IPS-NIHi11 (cell line): ENCODE results near the gene ZKSCAN2.

Experiments used
- DNase-seq: peaks from one replicate; pipeline ENCODE4 v3.0.0; 2012; ENCODE audit warnings: mixed read lengths, low spot score

The ZKSCAN2 gene

DNA sequence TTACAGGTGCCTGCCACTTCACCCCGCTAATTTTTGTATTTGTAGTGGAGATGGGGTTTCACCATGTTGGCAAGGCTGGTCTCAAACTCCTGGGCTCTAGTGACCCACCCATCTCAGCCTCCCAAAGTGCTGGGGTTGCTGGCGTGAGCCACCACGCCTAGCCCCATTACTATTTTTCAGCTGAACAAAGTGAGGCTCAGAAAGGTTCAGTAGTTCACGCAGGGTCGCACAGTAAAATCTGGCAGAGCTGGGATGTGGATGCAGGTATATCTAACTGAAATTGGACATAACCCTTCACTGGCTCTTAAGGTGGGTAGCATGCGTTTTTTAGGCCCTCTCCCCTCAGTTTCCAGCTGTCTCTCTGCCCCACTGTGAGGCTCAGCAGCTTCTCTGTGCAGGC, 33.7 kb downstream of the ZKSCAN2 start:
- no peak for DNase-seq

DNA sequence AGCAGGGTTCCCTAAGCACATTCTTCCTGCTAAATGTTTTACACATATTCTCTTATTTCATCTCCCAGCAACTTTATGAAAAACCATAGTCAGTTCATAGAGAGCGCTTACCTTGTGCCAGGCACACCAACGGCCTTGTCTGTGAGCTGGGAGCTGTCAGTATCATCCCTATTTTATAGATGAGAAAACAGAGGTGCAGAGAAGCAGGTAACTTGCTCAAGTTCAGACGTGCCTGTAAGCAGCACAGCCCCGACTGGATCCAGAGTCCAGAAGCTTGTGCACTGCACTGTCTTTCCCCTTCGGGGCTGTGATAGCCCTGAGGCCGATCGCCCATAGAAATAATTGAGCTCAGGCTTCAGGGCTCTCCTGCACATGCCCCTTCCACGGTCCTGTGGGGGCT, 34.7 kb downstream of the ZKSCAN2 start:
- DNase-seq: no peak

DNA sequence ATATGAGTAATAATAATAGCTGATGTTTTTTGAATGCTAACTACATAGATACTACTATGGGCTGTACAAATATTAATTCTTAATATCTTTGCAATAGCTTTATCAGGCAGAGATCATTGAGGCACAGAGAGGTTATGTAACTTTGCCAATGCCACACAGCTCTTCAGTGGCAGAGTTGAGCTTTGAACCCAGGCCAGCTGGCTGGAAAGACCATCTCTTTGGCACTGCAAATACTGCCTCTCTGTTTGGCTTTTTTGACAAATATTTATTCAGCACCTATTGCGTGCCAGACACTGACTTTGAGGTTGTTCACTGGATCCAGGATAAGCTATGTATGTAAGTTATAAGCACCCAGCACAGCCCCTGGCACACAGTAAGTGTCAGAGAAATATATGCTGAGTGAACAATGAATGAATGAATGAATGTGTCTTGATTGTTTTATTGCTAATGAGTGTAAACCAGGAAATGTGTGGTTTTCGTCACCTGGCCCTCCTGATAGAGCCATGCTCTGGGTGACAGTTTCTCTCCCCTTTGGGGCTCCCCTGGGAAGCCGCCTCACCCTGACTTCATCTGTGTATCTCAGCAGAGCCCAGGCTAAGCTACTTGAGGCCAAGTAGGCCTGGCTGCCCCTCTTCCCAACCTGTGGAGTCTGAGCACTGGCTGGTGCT, 38.4 kb downstream of the ZKSCAN2 start:
- DNase-seq: no peak

DNA sequence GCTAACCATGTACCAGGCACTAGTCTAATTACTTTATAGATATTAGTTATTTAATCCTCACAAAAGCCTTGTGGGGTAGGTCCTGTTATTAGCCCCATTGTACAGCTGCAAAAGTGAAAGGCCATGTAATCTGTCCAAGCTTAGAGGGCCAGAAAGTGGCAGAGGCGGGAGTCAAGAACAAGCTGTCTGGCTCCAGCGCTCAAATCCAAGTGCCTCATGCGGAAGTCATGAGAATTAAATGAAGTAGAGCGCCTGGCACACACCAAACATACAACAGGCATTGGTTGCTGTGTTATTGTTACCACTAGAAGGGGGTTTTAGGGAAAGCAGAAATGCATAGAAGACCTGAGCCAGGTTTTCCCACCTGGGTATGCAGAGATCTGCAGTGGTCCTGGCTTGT, 39.7 kb downstream of the ZKSCAN2 start:
- no peak for DNase-seq

DNA sequence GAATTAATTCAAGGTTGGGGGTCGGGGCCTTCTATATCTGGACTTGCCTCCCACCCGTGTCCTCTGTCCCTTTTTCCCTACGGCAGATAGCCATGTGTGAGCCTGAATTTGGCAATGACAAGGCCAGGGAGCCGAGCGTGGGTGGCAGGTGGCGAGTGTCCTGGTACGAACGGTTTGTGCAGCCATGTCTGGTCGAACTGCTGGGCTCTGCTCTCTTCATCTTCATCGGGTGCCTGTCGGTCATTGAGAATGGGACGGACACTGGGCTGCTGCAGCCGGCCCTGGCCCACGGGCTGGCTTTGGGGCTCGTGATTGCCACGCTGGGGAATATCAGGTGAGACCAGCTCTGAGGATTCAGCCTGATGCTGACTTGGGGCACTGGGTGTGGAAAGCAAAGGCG, 40.5 kb downstream of the ZKSCAN2 start:
- no peak for DNase-seq

DNA sequence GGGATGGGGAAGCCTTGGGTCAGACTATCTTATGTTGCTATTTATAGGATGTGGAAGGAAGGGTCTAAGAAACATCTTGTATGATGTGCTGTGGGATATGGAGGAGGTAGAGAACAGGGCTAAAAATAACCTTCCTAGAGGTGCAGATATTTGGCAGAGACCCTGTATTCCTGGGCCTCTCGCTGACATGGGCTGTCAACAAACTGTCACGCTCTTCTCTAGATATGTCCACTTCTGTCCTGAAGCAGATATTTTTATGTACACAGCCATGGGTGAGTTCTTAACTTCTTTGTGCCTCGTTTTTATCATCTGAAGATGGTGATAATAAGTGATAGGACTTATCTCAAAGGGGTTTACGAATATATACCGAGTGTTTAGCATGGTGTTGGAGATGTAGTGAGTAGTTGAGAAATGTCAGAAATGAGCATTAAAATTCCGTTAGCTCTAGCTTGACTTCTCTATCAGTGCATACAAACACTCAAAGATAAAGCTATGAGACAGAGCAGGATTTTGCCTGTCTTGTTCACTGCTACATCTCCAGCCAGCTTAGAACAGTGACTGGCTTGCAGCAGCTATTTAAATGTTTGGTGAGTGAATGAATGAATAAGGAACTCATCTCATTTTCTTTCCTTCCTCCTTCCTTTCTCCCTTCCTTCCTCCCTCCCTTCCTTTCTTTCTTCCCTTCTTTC, 43.8 kb downstream of the ZKSCAN2 start:
- no peak for DNase-seq

DNA sequence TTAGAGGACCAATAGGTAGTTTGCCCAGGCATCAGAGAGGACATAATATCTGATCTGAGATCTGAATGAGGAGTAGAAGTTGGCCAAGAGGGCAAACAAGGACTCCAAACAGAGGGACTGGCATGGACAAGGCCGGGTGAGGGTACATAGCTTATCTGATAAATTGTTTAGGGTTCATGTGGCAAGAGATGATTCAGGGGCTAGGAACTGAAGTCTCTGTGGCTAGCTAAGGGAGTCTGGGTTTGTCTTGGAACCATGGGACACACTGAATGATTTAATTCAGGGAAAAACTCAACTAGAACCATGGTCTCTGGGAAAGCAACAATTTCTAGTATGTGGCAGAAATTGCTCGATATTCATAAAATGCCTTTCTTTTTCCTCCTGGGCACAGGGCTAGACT, 45.0 kb downstream of the ZKSCAN2 start:
- no peak for DNase-seq

DNA sequence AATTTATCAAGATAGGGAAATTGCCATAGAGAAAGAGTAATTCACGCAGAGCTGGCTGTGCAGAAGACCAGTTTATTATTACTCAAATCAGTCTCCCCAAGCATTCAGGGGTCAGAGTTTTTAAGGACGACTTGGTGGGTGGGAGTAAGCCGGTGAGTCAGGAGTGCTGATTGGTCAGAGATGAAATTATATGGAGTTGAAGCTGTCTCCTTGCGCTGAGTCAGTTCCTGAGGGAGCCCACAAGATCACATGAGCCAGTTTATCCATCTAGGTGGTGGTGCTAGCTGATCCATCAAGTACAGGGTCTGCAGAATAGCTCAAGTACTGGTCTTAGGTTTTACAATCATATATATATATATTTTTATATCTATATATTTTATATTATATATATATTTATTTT, 46.9 kb downstream of the ZKSCAN2 start:
- DNase-seq: no peak

DNA sequence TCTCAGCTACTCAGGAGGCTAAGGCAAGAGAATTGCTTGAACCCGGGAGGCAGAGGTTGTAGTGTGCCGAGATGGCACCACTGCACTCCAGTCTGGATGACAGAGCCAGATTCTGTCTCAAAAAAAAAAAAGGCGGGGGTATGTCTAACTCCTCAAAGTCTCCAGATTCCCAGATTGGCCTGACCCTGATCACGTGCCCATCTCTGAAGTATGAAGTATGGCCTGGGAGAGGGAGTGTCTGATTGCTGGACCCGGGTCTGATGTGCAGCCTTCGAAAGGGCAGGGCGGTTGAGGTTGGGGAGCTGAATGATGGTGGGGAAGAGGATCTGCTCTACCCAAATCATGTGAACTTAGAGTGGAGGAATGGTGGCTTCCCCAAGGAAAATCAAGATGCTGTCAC, 58.2 kb downstream of the ZKSCAN2 start:
- DNase-seq: no peak

DNA sequence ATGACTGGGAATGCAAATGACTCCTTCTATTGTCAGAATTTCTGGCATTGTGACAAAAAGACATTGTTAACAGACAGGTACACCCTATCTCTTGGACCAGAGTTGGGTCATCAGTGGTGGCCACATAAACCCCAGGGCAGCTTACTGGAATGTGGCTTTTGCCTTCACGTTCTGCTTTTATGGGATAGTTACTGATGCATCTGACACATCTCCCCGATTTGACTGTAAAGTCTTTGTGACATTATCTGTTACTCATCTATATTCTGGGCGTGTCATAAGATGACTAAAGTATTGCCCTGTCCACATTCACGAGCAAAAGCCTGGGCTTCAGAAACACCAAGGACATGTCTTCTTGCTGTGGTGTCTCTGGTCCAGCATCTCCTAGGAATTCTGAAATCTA, 59.6 kb downstream of the ZKSCAN2 start:
- no peak for DNase-seq

DNA sequence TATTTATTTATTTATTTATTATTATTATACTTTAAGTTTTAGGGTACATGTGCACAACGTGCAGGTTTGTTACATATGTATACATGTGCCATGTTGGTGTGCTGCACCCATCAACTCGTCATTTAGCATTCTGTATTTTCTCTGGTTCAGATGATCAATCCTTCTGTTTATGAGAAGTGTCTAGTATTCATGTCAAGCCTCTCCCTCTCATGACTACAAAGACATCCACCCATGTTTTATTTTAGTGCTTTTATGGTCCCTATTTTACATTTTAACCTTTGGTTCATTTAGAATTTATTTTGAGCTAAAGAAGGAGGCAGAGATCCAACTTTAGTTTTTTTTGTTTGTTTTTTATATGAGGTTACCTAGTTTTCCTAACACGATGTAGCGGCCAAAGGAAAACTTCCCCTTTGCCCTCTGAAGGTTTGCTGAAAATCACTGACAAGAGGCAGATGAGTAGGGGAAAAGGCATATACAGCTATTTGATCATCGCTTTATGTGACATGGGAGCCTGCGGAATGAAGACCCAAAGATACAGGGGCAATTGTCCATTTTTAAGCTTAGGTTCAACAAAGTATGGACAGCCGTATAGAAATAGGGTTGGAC, 63.3 kb downstream of the ZKSCAN2 start:
- DNase-seq: no peak

DNA sequence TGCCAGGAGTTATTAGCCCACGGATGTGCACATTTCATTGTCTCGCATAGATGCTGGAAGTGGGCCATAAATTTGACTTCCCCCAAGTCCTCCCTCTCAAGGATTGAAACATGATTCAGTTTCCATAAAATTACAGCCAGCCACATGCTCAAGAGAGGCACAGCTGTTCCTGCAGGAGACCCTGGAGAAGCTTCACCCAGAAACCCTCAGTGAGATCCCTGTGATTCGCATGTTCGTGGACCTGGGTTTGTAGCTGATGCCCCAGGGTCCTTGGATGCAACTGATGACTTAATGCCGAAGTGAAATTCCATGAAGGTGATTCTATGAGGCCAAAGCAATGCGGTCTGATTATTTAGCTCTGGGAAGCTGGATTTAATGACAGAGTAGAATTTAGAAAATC, 65.5 kb downstream of the ZKSCAN2 start:
- DNase-seq: no peak

DNA sequence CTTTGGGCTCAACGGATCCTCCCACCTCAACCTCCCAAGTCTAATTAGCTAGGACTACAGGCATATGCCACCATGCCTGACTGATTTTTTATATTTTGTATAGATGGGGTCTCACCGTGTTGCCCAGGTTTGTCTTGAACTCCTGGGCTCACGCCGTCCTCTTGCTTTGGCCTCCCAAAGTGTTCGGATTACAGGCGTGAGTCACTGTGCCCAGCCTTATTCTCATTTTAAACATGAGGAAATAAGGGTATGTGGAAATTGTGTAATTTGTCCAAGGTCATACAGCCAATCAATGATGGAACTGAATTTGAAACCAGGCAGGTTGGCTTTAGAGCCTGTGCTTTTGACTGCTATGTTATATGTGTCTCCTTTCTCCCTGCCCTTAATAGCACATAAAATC, 68.3 kb downstream of the ZKSCAN2 start:
- DNase-seq: no peak

DNA sequence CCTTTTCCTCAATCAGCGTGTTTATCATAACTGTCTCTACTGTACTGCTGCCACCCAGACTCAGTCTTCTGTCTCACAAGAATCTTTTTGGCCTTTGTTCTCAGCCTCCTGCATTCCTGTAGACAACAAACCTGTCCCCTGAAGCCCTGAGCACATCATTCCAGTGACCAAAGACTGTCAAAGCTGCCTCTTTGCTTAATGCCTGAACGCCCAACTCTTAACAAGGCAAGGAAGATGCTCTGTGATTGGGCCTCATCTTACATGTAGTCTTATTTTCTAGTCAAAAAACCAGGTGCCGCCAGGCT, 70.2 kb downstream of the ZKSCAN2 start:
- no peak for DNase-seq
